ENCODE results near the gene KIR3DL2. TPM values are rescaled to one million over a fixed set of nuclear protein-coding genes. Genes with fewer than 3 reads are reported as not detected.
"Not testable (repeated sequence)": the region's sequence is repeated elsewhere in the genome, so short reads cannot be mapped to it uniquely, and the experiment has no call there.

KIR3DL2 gene
- total RNA-seq, 4 donors from 2014 or later, result not detected

- H3K27ac ChIP-seq, result no peak overlapping the region
- H3K9me3 ChIP-seq, result no peaks in the 10 kb centered on the region
- ATAC-seq, result no peak
- H3K4me3 ChIP-seq, result no peak overlapping the region
- H3K4me1 ChIP-seq, result no peaks in the 10 kb centered on the region
- H3K36me3 ChIP-seq, result no peaks in the 10 kb centered on the region
- WGBS, 2 donors (ENCODE audit: low coverage in 1 of 2), result 57 to 81% methylated on average over 1 to 2 of the region's 2 CpGs
- TF ChIP-seq POLR2AphosphoS5 (IDR thresholded peaks at IDR 0.05) (no peak), CTCF (IDR thresholded peaks at IDR 0.05) (no peak), EP300 (IDR thresholded peaks at IDR 0.05) (no peak), POLR2A (IDR thresholded peaks at IDR 0.05) (no peak)
- H3K27me3 ChIP-seq, result peaks cover 48% of the 10 kb centered on the region
Observed at GRCh38 chr19:54896036-54896435, 45.8 kb downstream of the KIR3DL2 start.

GRCh38 chr19:54898685-54899084, 48.4 kb downstream of the KIR3DL2 start:
- not testable (repeated sequence) for H3K4me3 ChIP-seq, ATAC-seq, H3K36me3 ChIP-seq, H3K9me3 ChIP-seq, H3K27ac ChIP-seq, H3K4me1 ChIP-seq
- 59% methylated on average over 7 of the region's 7 CpGs; no CpG with 5 or more reads in 1 of the 2 donors for WGBS, 2 donors (ENCODE audit: low coverage in 1 of 2)
- H3K27me3 ChIP-seq, result peaks cover 34% of the 10 kb centered on the region

GRCh38 chr19:54899646-54900045, 49.4 kb downstream of the KIR3DL2 start:
- WGBS, 2 donors (ENCODE audit: low coverage in 1 of 2), result 78% methylated on average over 7 of the region's 9 CpGs; no CpG with 5 or more reads in 1 of the 2 donors
- H3K9me3 ChIP-seq, H3K4me1 ChIP-seq, H3K4me3 ChIP-seq, H3K36me3 ChIP-seq, ATAC-seq, H3K27ac ChIP-seq: not testable (repeated sequence)
- peaks cover 27% of the 10 kb centered on the region for H3K27me3 ChIP-seq

GRCh38 chr19:54901153-54901552, 50.9 kb downstream of the KIR3DL2 start:
- ATAC-seq, H3K27ac ChIP-seq, H3K36me3 ChIP-seq, H3K4me1 ChIP-seq, H3K9me3 ChIP-seq, H3K4me3 ChIP-seq: not testable (repeated sequence)
- WGBS, 2 donors (ENCODE audit: low coverage in 1 of 2), result 66 to 88% methylated on average over 5 to 7 of the region's 8 CpGs
- H3K27me3 ChIP-seq, result peaks cover 36% of the 10 kb centered on the region

- Histone ChIP-seq H3K27ac (no peak overlapping the region), H3K4me1 (no peaks in the 10 kb centered on the region), H3K9me3 (no peaks in the 10 kb centered on the region), H3K36me3 (no peaks in the 10 kb centered on the region), H3K27me3 (peaks cover 45% of the 10 kb centered on the region), H3K4me3 (no peak overlapping the region)
- ATAC-seq, result no peak
- no peak for TF ChIP-seq CTCF (IDR thresholded peaks at IDR 0.05)
- no peak for TF ChIP-seq EP300 (IDR thresholded peaks at IDR 0.05)
- TF ChIP-seq POLR2AphosphoS5 (IDR thresholded peaks at IDR 0.05), result no peak
- TF ChIP-seq POLR2A (IDR thresholded peaks at IDR 0.05), result no peak
- 58 to 100% methylated on average over 1 to 3 of the region's 3 CpGs for WGBS, 2 donors (ENCODE audit: low coverage in 1 of 2)
Observed at GRCh38 chr19:54902061-54902460, 51.8 kb downstream of the KIR3DL2 start.

GRCh38 chr19:54903303-54903702, 53.1 kb downstream of the KIR3DL2 start:
- no peak overlapping the region for H3K27ac ChIP-seq
- TF ChIP-seq POLR2AphosphoS5 (IDR thresholded peaks at IDR 0.05), result no peak
- no peak for TF ChIP-seq POLR2A (IDR thresholded peaks at IDR 0.05)
- no peak for TF ChIP-seq EP300 (IDR thresholded peaks at IDR 0.05)
- TF ChIP-seq CTCF (IDR thresholded peaks at IDR 0.05), result no peak
- WGBS, 2 donors (ENCODE audit: low coverage in 1 of 2), result 85 to 91% methylated on average over 6 of the region's 6 CpGs
- H3K27me3 ChIP-seq, result peaks cover 43% of the 10 kb centered on the region
- H3K36me3 ChIP-seq, result no peaks in the 10 kb centered on the region
- H3K4me1 ChIP-seq, result no peaks in the 10 kb centered on the region
- H3K9me3 ChIP-seq, result no peaks in the 10 kb centered on the region
- no peak overlapping the region for H3K4me3 ChIP-seq
- ATAC-seq, result no peak

GRCh38 chr19:54904261-54904660, 54.0 kb downstream of the KIR3DL2 start:
- 72 to 82% methylated on average over 4 of the region's 4 CpGs for WGBS, 2 donors (ENCODE audit: low coverage in 1 of 2)
- H3K4me1 ChIP-seq, H3K36me3 ChIP-seq, H3K27ac ChIP-seq, ATAC-seq, H3K9me3 ChIP-seq, H3K4me3 ChIP-seq: not testable (repeated sequence)
- peaks cover 39% of the 10 kb centered on the region for H3K27me3 ChIP-seq

Measured in gastroesophageal sphincter (tissue), 4 donors.